Stimulated activated CD8-positive, alpha-beta memory T cell treated with anti-CD3 and anti-CD28 coated beads, Interleukin-15, amount 100 ng/mL, for 48 hours (primary cell): ENCODE measurements around the gene CPTP.

Experiments
- DNase-seq, 2 donors: peaks; one replicate each; pipeline ENCODE4 v3.0.0-alpha.2; 2020; ENCODE audit warnings: low read depth in 2 of 2

Gene CPTP

DNA sequence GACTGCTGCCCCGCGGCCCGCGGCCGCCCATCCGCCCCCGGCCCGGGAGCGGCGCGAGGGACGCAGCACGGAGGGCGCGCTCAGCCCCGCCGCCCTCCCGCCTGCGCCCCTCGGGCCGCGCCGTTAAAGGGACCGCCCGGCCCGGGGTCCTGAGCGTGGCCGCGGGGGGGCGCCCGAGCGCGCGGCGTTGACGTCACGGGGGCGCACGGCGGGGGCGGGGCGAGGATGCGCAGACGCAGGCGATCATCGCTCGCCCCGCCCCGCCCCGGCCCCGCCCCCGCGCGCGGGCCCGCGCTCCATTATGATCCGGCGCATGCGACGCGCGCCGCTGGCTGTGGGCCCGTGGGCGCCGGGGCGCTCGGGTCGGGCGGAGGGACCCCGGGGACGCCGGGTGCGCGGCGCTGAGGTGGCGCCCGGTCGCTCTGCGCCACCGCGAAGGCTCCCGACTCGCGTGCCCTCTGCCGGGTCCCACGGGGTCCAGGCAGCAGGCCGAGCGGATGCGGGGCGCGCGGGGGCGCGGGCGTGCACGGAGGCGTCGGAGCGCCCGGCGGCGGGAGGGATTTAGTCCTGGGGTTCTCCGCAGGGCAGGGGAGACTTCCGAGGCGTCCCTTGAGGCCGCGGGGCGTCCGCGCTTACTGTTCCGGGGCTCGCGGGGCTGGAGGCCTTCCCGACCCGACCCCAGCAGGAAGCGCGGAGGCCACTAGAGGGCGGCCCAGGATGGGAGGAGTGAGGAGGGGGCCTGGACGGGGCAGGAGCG, 24.8 kb downstream of the CPTP start, which contains the start of gene DVL1:
TSS of gene DVL1 (minus strand) at position 163 of the 757 bp plus-strand sequence. CDS start 353 bp downstream, outside the sequence.
- DNase-seq, result peak; percentile 36 to 53

DNA sequence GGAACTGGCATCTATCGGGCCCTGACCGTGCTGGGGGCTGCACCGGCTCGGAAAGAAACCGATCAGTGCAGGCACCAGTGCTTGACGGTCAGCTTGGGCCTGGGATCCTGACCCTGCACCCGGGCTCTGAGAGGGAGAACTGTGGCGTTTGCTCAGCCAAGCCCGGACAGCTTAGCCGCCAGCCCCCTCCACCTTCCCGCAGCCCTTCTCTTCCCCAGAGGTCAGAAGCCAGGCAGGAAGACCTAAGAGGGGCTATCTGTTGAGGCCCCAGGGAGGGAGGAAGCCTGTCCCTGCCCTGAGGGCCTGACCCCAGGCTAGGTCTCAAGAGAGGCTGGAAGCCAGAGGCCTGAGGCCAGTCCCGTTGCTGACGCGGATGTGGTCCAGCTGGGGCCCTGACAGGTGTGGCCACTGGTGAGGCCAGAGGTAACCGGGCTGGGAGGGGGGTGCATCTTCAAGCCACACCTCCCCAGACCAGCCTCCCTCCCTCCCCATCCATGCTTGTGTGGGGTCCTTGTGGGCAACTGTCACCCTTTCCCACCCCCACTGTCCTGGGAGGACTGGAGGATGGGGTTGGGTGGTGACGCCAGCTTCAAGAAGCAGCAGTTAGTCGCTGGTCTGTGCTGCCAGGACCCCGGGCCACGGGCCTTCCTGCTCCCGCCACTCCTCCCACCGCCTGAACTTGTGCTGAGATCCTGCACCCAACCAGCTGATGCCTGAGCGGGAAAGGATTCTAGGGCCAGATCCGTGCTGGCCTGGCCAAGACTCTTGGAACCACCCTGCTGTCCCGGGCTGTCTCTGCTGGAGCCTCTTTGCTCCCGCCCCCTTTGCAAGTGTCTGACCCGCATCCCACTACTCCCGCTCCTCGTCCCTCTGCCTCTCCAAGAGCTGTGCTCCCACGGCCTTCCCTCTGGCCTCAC, 27.2 kb downstream of the CPTP start:
- DNase-seq, result no peak

DNA sequence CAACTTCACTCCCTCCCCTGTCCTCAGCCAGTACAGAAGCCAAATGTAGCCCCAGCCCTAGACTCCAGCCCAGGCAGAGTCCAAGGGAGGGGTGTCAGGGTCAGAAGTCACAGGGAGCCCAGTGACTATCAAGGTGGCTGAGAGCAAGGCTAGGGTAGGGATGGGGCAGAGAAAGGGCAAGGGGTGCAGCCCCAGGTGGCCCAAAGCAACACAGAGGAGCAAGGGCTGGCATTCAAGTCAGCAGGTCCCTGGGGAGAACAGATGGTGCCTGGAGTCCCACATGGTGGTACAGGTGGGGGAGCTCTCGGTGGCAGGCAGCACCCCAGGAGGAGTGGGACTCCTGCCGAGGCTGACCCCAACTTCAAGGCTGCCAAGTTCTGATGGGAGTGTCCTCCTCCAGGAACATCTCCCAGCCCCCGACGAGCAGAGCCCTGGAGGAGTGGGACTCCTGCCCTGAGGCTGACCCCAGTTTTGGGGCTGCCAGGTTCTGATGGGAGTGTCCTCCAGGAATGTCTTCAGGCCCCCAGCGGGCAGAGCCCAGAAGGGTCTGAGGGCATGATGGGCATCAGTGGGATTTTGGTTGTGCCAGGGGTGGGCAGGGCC, 28.3 kb downstream of the CPTP start:
- DNase-seq, result no peak

DNA sequence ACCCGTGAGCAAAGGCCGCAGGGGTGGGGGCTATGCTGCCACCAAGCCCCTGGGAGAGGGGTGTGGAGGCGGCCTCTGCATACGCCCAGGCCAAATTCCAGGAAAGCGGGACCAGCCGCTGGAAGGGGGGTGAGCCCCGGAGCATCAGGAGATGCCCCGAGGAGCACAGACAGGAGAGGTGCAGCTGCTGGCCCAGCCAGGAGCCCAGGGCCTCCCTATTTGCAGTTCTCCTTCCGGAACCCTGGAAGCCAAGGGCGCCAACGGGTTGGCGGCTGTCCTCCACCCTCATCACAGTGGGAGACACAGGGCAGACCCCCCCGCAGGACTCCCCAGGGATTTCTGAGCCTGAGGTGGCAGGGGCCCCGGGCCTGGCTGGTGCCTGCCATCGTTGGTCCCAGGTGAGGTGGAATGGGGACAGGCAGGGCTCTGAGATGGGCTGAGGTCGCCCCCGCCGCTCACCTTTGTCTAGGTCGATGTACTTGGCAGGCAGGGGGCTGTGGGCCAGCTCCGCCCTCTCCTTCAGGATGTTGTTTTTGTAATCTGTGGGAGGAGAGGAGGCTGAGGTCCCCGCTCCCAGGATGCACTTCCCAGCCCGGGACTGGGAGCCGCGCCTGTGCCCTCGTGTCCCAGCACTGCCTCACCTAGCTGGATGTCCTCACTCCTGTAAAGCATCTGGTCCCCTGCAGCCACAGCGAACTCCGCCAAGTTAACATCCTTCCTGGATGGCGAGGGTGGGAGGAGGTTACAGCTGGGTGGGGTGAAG, 29.0 kb downstream of the CPTP start:
- DNase-seq, result no peak

DNA sequence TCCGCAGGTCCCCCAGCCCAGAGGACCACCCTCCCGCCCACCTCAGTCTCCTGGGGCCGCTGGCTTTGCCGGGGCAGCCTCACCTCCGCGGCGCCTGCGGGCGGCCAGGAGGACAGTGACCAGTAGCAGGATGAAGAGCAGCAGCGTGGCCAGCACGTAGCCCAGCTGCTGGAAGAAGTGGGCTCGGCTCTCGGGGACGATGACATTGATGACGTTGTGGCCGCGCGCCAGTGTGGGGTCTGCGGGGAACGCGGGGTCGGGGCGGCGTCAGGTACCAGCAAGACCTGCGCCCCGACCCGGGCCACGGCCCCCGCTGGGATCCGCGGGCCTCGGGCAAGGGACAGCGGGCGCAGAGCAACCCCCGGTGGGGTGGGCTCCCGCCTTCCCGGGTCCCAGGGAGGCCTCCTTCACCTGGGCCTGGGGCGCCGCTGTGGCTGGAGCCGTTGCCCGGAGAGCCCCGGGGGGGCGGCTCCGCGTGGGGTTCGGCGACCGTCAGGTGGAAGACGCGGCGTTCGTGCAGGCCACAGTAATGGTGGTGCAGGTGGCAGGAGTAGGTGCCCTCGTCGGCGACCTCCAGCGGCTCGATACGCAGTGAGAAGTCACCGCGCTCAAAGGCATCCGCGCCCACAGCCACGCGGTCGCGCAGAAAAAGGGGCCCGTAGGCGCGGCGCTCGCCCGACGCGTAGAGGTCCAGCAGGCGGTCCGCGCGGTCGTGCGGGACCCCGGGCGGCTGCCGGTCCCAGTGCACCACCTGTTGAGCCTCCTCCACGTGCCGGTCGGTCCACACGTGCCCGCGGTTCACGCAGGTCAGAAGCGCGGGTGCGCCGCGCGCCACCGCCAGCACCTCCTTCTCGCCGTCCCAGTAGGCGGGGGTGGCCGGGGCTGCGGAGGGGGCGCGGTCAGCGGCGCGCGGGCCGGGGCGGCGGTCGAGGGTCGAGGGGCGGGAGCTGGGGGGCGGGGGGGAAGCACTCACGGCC, 30.0 kb downstream of the CPTP start:
- DNase-seq, result no peak

DNA sequence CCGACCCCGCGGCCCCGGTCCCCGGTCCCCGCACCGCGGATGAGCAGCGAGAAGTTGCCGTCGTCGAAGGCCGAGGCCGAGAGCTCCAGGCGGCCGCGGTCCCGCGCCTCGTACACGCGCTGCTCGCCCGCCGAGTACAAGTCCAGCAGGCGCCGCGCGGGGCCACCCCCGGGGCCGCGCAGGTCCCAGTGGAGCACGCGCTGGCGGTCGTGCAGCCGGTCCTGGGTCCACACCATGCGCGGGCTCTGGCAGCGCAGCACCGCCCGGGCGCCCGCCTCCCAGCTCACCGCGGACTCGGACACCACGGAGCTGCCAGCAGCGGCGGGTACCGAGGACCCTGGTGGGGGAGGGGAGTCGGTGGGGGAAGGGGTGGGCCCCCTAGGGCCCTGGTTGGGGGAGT, 30.8 kb downstream of the CPTP start:
- DNase-seq, result no peak

DNA sequence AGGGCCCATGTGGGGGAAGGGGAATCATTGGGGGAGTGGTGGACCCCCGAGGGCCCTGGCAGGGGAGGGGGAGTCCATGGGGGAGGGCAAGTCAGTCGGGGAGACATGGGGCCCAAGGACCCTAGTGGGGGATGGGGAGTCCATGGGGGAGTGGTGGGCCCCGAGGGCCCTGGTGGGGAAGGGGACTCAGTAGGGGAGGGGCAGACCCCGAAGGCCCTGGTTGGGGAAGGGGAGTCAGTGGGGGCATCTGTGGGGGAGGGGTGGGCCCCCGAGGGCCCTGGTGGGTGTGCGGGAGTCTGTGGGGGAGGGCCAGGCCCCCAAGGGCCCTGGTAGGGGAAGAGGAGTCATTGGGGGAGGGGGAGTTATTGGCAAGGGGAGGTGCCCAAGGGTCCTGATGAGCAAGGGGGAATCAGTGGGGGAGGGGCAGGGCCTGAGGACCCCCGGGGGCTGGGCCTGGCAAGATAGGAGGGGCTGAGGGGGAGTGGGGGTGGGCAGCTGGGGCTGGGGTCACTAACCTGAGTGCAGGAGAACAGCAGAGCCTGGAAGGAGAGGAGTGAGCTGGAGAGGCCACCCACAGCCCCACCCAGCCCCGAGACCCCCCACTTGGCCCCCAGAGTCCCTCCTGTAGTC, 31.7 kb downstream of the CPTP start:
- DNase-seq, result no peak

DNA sequence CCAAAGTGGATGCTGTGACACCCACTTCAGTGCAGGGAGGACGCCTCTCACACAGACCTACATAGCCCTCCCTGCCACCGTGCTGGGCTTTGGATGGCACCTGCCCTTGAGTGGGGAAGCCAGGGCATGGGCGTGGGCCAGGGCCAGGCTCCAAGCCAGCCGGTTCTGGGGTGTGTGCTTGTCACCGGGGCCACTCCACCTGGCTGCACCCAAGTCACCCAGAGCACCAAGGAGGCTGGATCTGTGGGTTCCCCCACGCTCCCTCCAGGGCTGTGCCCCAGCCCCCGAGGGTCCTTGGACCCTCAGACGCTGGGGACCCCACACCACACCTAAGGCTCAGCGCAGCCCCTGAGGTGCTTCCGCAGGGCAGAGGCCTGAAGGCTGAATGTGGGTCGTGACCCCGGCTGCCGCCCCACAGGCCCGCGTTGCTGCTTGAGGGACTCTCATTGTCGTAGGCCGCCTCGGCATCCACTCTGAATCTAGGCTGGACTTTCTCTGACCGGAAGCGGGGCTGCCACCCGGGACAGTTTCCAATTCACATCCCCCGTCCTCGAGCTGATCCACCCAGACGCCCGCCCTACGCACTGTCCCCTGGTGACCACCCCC, 32.3 kb downstream of the CPTP start:
- DNase-seq, result no peak

DNA sequence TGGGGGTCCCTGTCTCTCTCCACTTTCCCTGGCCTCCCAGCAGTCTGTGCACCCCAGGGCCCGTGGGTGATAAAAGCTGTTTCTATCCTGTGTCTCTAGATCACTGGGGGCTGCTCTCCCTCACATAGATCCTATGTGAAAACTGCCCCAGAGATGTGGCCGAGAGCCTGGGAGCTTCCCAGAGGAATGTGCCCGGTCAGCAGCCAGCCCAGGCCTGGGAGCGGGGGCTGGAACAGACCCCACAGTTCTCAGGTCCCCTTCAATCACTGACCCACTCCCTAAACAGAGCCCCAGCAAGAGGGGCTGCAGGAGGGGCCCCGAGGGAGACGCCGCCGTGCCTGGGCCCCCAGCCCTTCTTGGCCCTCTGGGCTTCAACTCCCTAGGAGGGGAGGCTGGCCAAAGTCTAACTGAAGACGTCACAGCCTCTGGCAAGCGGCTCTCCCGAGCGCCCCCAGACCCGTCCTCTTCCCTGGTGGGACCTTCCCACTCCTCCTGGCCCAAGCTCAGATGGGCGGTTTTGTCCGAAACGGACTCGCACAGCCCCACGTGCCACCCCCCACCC, 33.4 kb downstream of the CPTP start:
- no peak for DNase-seq

DNA sequence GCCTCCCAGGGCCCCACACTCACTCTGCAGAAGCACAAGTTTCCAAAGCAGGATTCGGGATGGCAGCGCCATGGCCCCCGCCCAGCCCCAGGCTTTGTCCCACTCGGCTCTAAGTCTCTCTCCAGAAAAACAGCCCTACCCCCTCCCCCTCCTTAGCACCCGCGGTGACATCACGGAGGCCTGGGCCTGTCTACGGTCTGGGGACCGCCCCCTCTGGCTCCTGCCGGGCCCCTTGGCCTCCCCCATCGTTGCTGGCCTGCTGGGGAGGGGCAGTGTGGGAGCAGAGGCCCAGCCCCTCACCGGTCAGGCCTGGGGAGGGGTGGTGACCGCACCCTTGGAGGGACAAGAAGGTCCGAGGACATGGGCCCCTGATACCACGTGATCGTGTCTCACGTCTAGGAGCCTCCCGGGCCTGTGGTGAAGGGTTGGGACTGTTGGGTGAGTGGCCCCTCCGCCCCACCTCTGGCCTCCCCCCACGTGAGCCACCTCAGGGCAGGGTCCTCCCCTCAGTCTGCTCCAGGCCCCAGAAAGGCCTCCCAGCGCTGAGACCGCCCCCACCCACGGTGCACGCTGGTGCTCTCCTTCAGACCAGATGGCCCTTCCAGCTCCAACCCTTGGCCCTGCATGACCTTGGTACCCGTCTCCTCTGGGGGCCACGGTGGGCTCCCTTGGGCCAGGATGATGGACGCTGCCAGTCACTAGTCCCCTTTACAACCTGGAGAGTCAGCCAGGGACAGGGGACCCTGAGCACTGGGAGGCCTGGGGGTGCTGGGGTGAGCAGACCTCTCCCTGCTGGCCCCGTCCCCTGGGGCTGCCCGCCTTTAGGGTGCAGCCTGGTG, 34.0 kb downstream of the CPTP start, which contains the start of gene MXRA8:
TSS of gene MXRA8 (minus strand) at position 123 of the 839 bp plus-strand sequence. CDS start at position 72, 51 bp downstream.
- no peak for DNase-seq

DNA sequence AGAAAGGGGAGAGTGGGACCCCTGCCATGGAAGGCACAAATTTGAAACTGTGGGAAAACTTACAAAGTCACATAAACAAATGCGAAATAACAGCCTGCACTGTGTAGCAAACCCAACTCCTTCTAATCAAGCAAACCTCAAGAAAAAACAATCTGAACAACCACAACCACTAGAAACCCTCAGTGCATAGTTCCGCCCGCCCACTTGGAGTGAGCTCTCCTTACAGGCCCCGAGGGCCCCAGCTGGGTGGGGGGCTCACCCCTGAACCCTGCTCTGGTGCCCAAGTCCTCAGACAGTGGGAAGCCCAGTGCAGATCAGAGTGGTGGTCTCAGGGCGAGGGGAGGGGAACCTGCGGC, 34.7 kb downstream of the CPTP start:
- no peak for DNase-seq

DNA sequence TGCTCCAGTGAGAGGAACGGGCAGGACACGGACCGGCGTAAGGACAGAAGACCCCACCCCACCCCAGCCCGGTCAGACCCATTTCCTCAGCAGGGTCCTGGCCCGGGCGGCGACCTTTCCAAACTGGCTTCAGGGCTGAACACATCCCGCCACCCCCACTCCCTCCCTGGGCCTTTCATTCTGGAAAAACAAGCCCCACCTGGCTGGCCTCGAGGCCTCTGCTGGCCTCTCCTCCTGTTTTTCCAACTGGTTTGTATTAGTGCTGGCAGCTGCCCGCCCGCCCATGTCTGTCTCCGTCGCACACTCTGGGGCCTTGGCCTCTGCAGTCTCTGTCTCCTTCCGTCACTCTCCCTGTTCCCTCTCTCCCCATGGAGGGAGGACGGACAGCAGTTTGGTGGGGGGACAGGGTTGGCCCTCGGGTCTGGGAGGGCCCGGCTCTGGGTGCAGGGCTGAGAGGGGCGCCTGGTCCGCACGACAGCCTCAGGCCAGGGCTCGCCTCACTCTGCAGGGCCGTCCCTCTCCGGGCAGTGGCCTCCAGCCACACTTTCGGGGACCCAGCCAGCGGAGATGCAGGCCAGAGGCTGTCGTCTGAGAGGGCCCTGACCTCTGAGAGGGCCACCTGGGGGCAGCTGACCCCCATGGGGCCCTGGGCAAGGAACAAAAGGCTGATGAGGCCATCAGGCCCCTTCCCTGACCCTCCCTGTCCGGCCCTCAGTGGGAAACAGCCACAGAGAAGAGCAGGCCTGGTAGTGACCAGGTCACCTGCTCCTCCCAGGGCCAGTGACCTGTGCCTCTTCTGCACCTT, 35.3 kb downstream of the CPTP start:
- DNase-seq, result no peak

DNA sequence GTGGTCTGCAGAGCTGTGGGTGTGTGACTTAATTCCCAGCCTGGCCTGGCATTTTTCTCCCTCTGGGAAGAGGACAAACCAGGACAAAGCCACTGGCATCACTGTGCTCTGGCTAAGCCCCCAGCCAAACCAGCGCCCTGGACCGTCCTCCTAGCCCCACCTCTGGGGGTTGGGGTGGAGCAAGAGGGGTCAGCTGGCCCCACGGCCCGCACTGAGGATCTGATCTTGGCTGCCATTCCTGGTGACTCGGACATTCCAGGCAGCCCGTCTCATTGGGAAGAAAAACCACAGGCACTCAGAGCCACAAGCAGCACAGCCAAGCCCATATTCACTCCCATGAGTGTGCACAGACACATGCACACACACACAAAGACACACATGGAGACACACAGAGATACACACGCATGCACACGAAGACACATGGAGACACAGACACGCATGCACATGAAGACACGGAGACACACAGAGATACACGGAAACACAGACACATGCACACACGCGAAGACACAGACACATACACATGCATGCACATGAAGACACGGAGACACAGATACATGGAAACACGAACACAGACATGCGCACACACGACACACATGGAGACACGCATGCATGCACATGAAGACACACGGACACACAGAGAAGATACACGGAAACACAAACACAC, 36.0 kb downstream of the CPTP start:
- DNase-seq, result no peak

DNA sequence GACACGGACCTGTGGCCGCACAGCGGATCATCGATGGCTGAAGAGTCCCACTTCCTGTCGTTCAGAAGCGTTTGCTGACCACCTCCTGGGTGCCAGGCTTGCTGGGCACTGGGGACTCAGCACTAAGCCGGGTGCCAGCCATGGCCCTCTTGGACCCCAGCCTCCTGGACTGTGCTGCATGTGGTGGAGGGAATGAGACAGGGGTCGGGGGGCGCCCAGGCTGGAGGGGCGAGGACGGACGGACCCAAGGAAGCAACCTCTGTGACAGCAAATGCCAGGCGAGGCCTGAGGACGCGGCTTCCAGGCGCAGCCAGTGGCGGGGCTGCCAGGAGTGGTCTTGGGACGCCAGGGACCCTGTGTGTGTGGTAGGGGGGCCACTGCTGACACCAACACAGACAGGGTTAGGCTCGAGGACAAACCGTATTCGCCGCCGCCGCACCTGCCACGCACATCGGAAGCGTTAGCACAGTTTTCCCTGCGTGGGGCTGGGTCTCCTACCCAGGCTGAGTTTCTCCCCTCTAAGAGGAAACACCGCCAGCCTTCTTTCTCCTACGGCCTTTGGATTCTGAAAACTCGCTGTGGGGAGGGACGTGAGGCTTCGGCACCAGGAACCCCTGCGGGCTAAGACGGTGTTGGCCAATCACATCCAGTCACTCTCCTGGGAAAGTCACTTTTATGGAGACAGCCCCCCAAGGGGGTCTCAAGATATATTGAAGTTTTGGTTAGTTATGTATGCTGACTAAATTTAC, 36.8 kb downstream of the CPTP start:
- no peak for DNase-seq

DNA sequence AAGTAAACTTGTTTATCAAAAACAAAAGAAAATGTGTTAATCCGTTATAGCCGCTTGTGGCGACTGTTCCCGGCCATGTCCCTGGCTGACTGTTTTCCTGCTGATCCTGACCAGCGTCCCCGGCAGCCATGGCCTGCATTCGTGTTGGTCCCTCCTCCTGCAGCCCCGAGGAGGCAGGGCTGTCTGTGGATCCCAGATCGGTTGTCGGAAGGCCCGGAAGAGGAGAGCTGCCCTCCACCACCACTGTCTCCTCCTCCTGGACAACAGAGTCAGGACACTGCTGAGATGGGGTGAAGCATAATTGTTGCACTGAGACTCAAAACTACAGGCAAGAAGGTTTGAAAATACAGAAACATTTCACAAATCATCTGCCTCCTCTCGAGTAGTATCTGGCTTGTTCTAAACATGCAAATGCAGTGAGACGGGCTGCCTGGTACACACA, 37.4 kb downstream of the CPTP start:
- DNase-seq, result no peak

DNA sequence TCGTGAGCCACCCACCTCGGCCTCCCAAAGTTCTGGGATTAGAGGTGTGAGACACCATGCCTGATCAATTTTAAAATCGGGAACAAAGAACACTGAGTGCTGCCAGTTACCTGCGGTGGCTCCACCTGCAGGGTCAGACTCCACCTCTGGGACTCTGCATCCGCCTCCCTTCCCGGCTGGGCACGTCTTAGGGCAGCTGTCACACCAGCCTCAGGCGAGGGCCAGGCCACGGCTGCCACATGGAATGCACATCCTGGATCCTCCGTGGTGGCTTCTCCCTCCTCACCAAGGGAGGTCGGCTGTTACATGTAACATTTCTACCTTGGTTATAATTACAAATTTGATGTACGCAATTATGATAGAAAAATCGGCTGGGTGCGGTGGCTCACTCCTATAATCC, 39.7 kb downstream of the CPTP start:
- DNase-seq, result no peak
